ENCODE measurements around the gene CHPF.

DNA sequence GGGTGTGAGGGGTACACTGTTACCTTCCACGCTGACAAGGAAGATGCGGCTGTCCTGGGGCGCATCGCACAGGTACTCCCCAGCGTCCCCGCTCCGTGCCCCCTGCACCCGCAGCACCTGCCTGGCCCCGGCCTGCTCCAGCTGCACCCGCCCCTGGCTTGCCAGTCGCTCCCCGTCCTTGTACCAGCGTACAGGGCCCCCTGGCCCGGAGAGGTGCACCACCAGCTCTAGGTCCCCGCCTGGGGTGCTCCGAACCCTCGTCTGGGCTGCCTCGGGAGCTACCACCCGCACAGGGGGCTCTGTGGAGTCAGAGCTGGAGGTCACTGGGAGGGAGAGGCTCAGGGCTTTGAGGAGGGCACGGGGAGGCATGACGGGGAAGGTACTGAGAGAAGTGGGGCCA lies 13.7 kb upstream of the CHPF start:
- no peak for TF ChIP-seq CTCF (IDR thresholded peaks at IDR 0.05)
- TF ChIP-seq POLR2A (IDR thresholded peaks at IDR 0.05) = no peak

Measured in Peyer's patch (tissue), 4 donors.